Measurements from ENCODE around the gene ZP3.
A peak's percentile ranks its signal among the peaks of the same experiment; 100 is the strongest.
"Not testable (repeated sequence)": the region's sequence is repeated elsewhere in the genome, so short reads cannot be mapped to it uniquely, and the experiment has no call there.

ZP3 gene

GRCh38 chr7:76442664-76443446 is 18.1 kb downstream of the ZP3 start:
- H2AK5ac ChIP-seq (ENCODE audit: low read depth, low read length); H3K9ac ChIP-seq (ENCODE audit: low read depth, low read length, poor library complexity); H2BK15ac ChIP-seq (ENCODE audit: low read length); H3K27me3 ChIP-seq (ENCODE audit: control insufficient read depth in 3 of 3, insufficient read depth in 3 of 3, low read depth in 1 of 3, low read length in 3 of 3); H3K36me3 ChIP-seq (replicated peaks in 1 of 2; ENCODE audit: control insufficient read depth in 2 of 2, insufficient read depth in 2 of 2, low read length in 2 of 2); H2BK12ac ChIP-seq (ENCODE audit: low read length); H2AFZ ChIP-seq (ENCODE audit: low read length); H3K27ac ChIP-seq (replicated peaks; ENCODE audit: low read length); H3K23ac ChIP-seq (ENCODE audit: low read depth, low read length, poor library complexity); H2BK120ac ChIP-seq (ENCODE audit: low read depth, low read length); H3K18ac ChIP-seq (ENCODE audit: low read length); H3K4me3 ChIP-seq (ENCODE audit: low read length in 2 of 2); H4K8ac ChIP-seq (ENCODE audit: low read depth, low read length); H2BK5ac ChIP-seq (ENCODE audit: low read length); DNase-seq (ENCODE audit: low spot score); H3K14ac ChIP-seq (ENCODE audit: low read length); H3K79me1 ChIP-seq (ENCODE audit: low read depth, low read length); H3K9me3 ChIP-seq (replicated peaks in 1 of 2; ENCODE audit: control insufficient read depth in 2 of 2, insufficient read depth in 1 of 2, low read depth in 1 of 2, low read length in 2 of 2); H3K4me1 ChIP-seq (ENCODE audit: control insufficient read depth in 2 of 2, insufficient read depth in 1 of 2, low read depth in 1 of 2, low read length in 2 of 2); H4K91ac ChIP-seq (ENCODE audit: low read depth, low read length, poor library complexity); H3K4ac ChIP-seq (ENCODE audit: low read length); H3K4me2 ChIP-seq (ENCODE audit: insufficient read depth, low read length, poor library complexity, severe bottlenecking): not testable (repeated sequence)
- WGBS, 2 donors (ENCODE audit: extremely low coverage in 2 of 2, insufficient read length in 2 of 2, insufficient replicate concordance in 1 of 2) = no CpG with 5 or more reads among the region's 5 CpGs

- H3K27me3 ChIP-seq (ENCODE audit: control insufficient read depth in 3 of 3, insufficient read depth in 3 of 3, low read depth in 1 of 3, low read length in 3 of 3) = not testable (repeated sequence)
These were observed 19.1 kb downstream of the ZP3 start for GRCh38 chr7:76443846-76444245.

GRCh38 chr7:76445577-76446008 is 20.8 kb downstream of the ZP3 start:
- not testable (repeated sequence) for H3K4me2 ChIP-seq (ENCODE audit: insufficient read depth, low read length, poor library complexity, severe bottlenecking); H2AK5ac ChIP-seq (ENCODE audit: low read depth, low read length); H3K18ac ChIP-seq (ENCODE audit: low read length); H3K4ac ChIP-seq (ENCODE audit: low read length); H3K36me3 ChIP-seq (replicated peaks in 1 of 2; ENCODE audit: control insufficient read depth in 2 of 2, insufficient read depth in 2 of 2, low read length in 2 of 2); H3K4me1 ChIP-seq (ENCODE audit: control insufficient read depth in 2 of 2, insufficient read depth in 1 of 2, low read depth in 1 of 2, low read length in 2 of 2); H2BK120ac ChIP-seq (ENCODE audit: low read depth, low read length); H3K14ac ChIP-seq (ENCODE audit: low read length); H3K4me3 ChIP-seq (ENCODE audit: low read length in 2 of 2); H2BK5ac ChIP-seq (ENCODE audit: low read length); H4K8ac ChIP-seq (ENCODE audit: low read depth, low read length); H3K9ac ChIP-seq (ENCODE audit: low read depth, low read length, poor library complexity); H4K91ac ChIP-seq (ENCODE audit: low read depth, low read length, poor library complexity); H3K27me3 ChIP-seq (ENCODE audit: control insufficient read depth in 3 of 3, insufficient read depth in 3 of 3, low read depth in 1 of 3, low read length in 3 of 3); H3K9me3 ChIP-seq (replicated peaks in 1 of 2; ENCODE audit: control insufficient read depth in 2 of 2, insufficient read depth in 1 of 2, low read depth in 1 of 2, low read length in 2 of 2); DNase-seq (ENCODE audit: low spot score); H2BK15ac ChIP-seq (ENCODE audit: low read length); H3K27ac ChIP-seq (replicated peaks; ENCODE audit: low read length); H3K79me1 ChIP-seq (ENCODE audit: low read depth, low read length); H2BK12ac ChIP-seq (ENCODE audit: low read length); H3K23ac ChIP-seq (ENCODE audit: low read depth, low read length, poor library complexity)
- peak overlapping the region; percentile 73 for H2AFZ ChIP-seq (ENCODE audit: low read length)
- no CpG with 5 or more reads among the region's 5 CpGs for WGBS, 2 donors (ENCODE audit: extremely low coverage in 2 of 2, insufficient read length in 2 of 2, insufficient replicate concordance in 1 of 2)

More at GRCh38 chr7:76443846-76444245, 19.1 kb downstream of the ZP3 start:
- H3K9me3 ChIP-seq (replicated peaks in 1 of 2; ENCODE audit: control insufficient read depth in 2 of 2, insufficient read depth in 1 of 2, low read depth in 1 of 2, low read length in 2 of 2); H3K14ac ChIP-seq (ENCODE audit: low read length); DNase-seq (ENCODE audit: low spot score); H4K8ac ChIP-seq (ENCODE audit: low read depth, low read length); H2AK5ac ChIP-seq (ENCODE audit: low read depth, low read length); H3K27ac ChIP-seq (replicated peaks; ENCODE audit: low read length); H3K4ac ChIP-seq (ENCODE audit: low read length); H4K91ac ChIP-seq (ENCODE audit: low read depth, low read length, poor library complexity); H3K36me3 ChIP-seq (replicated peaks in 1 of 2; ENCODE audit: control insufficient read depth in 2 of 2, insufficient read depth in 2 of 2, low read length in 2 of 2); H2BK120ac ChIP-seq (ENCODE audit: low read depth, low read length); H3K23ac ChIP-seq (ENCODE audit: low read depth, low read length, poor library complexity); H2BK12ac ChIP-seq (ENCODE audit: low read length); H2BK15ac ChIP-seq (ENCODE audit: low read length); H2AFZ ChIP-seq (ENCODE audit: low read length); H3K18ac ChIP-seq (ENCODE audit: low read length); H3K4me3 ChIP-seq (ENCODE audit: low read length in 2 of 2); H3K79me1 ChIP-seq (ENCODE audit: low read depth, low read length); H3K4me1 ChIP-seq (ENCODE audit: control insufficient read depth in 2 of 2, insufficient read depth in 1 of 2, low read depth in 1 of 2, low read length in 2 of 2); H3K4me2 ChIP-seq (ENCODE audit: insufficient read depth, low read length, poor library complexity, severe bottlenecking); H3K9ac ChIP-seq (ENCODE audit: low read depth, low read length, poor library complexity); H2BK5ac ChIP-seq (ENCODE audit: low read length): not testable (repeated sequence)
- WGBS, 2 donors (ENCODE audit: extremely low coverage in 2 of 2, insufficient read length in 2 of 2, insufficient replicate concordance in 1 of 2) = no CpG with 5 or more reads among the region's 12 CpGs

- not testable (repeated sequence) for H3K23ac ChIP-seq (ENCODE audit: low read depth, low read length, poor library complexity); H3K18ac ChIP-seq (ENCODE audit: low read length); H3K4me2 ChIP-seq (ENCODE audit: insufficient read depth, low read length, poor library complexity, severe bottlenecking); H3K36me3 ChIP-seq (replicated peaks in 1 of 2; ENCODE audit: control insufficient read depth in 2 of 2, insufficient read depth in 2 of 2, low read length in 2 of 2); H3K9ac ChIP-seq (ENCODE audit: low read depth, low read length, poor library complexity); H2BK120ac ChIP-seq (ENCODE audit: low read depth, low read length); H3K27ac ChIP-seq (replicated peaks; ENCODE audit: low read length); H2AFZ ChIP-seq (ENCODE audit: low read length); H2BK12ac ChIP-seq (ENCODE audit: low read length); H4K8ac ChIP-seq (ENCODE audit: low read depth, low read length); H2BK15ac ChIP-seq (ENCODE audit: low read length); H3K4me3 ChIP-seq (ENCODE audit: low read length in 2 of 2); H3K4ac ChIP-seq (ENCODE audit: low read length); H3K9me3 ChIP-seq (replicated peaks in 1 of 2; ENCODE audit: control insufficient read depth in 2 of 2, insufficient read depth in 1 of 2, low read depth in 1 of 2, low read length in 2 of 2); DNase-seq (ENCODE audit: low spot score); H2BK5ac ChIP-seq (ENCODE audit: low read length); H3K79me1 ChIP-seq (ENCODE audit: low read depth, low read length); H2AK5ac ChIP-seq (ENCODE audit: low read depth, low read length); H3K14ac ChIP-seq (ENCODE audit: low read length); H3K4me1 ChIP-seq (ENCODE audit: control insufficient read depth in 2 of 2, insufficient read depth in 1 of 2, low read depth in 1 of 2, low read length in 2 of 2); H3K27me3 ChIP-seq (ENCODE audit: control insufficient read depth in 3 of 3, insufficient read depth in 3 of 3, low read depth in 1 of 3, low read length in 3 of 3); H4K91ac ChIP-seq (ENCODE audit: low read depth, low read length, poor library complexity)
- no CpG with 5 or more reads among the region's 4 CpGs for WGBS, 2 donors (ENCODE audit: extremely low coverage in 2 of 2, insufficient read length in 2 of 2, insufficient replicate concordance in 1 of 2)
These were observed 32.3 kb downstream of the ZP3 start for GRCh38 chr7:76457017-76457416.
